Measurements from ENCODE around the gene ARV1.
A peak's percentile ranks its signal among the peaks of the same experiment; 100 is the strongest.

Gene ARV1

GRCh38 chr1:231039161-231040018, 60.5 kb downstream of the ARV1 start:
- Histone ChIP-seq H3K27me3 (ENCODE audit: insufficient read depth, low read depth) (no peaks in the 10 kb centered on the region), H3K4me2 (peak overlapping the region; percentile 92), H3K9ac (peak overlapping the region; percentile 48), H3K27ac (no peak overlapping the region), H3K36me3 (ENCODE audit: insufficient read depth) (no peaks in the 10 kb centered on the region), H3K4me3 (IDR thresholded peaks at IDR 0.05; ENCODE audit: insufficient read depth, low read depth, low read length) (peak overlapping the region; percentile 98), H2AFZ (ENCODE audit: low read depth) (peak overlapping the region; percentile 75), H3K4me1 (ENCODE audit: low read depth, poor library complexity, severe bottlenecking) (peaks cover 24% of the 10 kb centered on the region), H3K79me2 (ENCODE audit: insufficient read depth, low read depth) (peaks cover 30% of the 10 kb centered on the region; the same call in 1 of the 2 replicates), H4K20me1 (ENCODE audit: insufficient read depth) (no peaks in the 10 kb centered on the region; the same call in 1 of the 2 replicates)
- TF ChIP-seq CTCF (conservative IDR thresholded peaks at IDR 0.05; ENCODE audit: low read depth, low read length), result no peak

GRCh38 chr1:231040019-231040799, 61.3 kb downstream of the ARV1 start, which contains the start of gene FAM89A:
TSS of gene FAM89A (minus strand) at chr1:231040254. CDS start at chr1:231040211, 43 bp downstream.
- Histone ChIP-seq H3K4me2 (peak within 1 kb of the TSS; percentile 92), H3K9ac (peak within 1 kb of the TSS; percentile 48), H2AFZ (ENCODE audit: low read depth) (peak within 1 kb of the TSS; percentile 91), H3K4me1 (ENCODE audit: low read depth, poor library complexity, severe bottlenecking) (peaks cover 31% of the 10 kb centered on the region), H3K27me3 (ENCODE audit: insufficient read depth, low read depth) (no peaks in the 10 kb centered on the region), H3K36me3 (ENCODE audit: insufficient read depth) (no peaks in the 10 kb centered on the region), H3K4me3 (IDR thresholded peaks at IDR 0.05; ENCODE audit: insufficient read depth, low read depth, low read length) (peak within 1 kb of the TSS; percentile 98), H3K27ac (no peak within 1 kb of the TSS), H4K20me1 (ENCODE audit: insufficient read depth) (no peaks in the 10 kb centered on the region; the same call in 1 of the 2 replicates), H3K79me2 (ENCODE audit: insufficient read depth, low read depth) (peaks cover 27% of the 10 kb centered on the region; the same call in 1 of the 2 replicates)
- no peak for TF ChIP-seq CTCF (conservative IDR thresholded peaks at IDR 0.05; ENCODE audit: low read depth, low read length)

- H3K4me2 ChIP-seq, result peak overlapping the region; percentile 66; the same call in 1 of the 2 replicates
- H3K9ac ChIP-seq, result no peak overlapping the region; the same call in 1 of the 2 replicates
- peak overlapping the region; percentile 91 for H2AFZ ChIP-seq (ENCODE audit: low read depth)
- peaks cover 31% of the 10 kb centered on the region for H3K4me1 ChIP-seq (ENCODE audit: low read depth, poor library complexity, severe bottlenecking)
- no peak for TF ChIP-seq CTCF (conservative IDR thresholded peaks at IDR 0.05; ENCODE audit: low read depth, low read length)
- no peak overlapping the region for H3K27ac ChIP-seq
- H4K20me1 ChIP-seq (ENCODE audit: insufficient read depth), result no peaks in the 10 kb centered on the region
- no peaks in the 10 kb centered on the region for H3K27me3 ChIP-seq (ENCODE audit: insufficient read depth, low read depth)
- H3K79me2 ChIP-seq (ENCODE audit: insufficient read depth, low read depth), result peaks cover 19% of the 10 kb centered on the region; the same call in 1 of the 2 replicates
- no peak overlapping the region for H3K4me3 ChIP-seq (IDR thresholded peaks at IDR 0.05; ENCODE audit: insufficient read depth, low read depth, low read length)
- H3K36me3 ChIP-seq (ENCODE audit: insufficient read depth), result no peaks in the 10 kb centered on the region
Observed at GRCh38 chr1:231040800-231041718, 62.2 kb downstream of the ARV1 start.
